GM18511 (cell line): ENCODE measurements around the gene RNF20.
"Not testable (repeated sequence)": the region's sequence is repeated elsewhere in the genome, so short reads cannot be mapped to it uniquely, and the experiment has no call there.

Experiments
- ATAC-seq: cut with Tn5 transposase; IDR thresholded peaks from one replicate; pipeline ENCODE4 v1.9.1; 2021; ENCODE audit warnings: mild to moderate bottlenecking, moderate library complexity; ENCODE audit not compliant: unreplicated experiment

The RNF20 gene

DNA sequence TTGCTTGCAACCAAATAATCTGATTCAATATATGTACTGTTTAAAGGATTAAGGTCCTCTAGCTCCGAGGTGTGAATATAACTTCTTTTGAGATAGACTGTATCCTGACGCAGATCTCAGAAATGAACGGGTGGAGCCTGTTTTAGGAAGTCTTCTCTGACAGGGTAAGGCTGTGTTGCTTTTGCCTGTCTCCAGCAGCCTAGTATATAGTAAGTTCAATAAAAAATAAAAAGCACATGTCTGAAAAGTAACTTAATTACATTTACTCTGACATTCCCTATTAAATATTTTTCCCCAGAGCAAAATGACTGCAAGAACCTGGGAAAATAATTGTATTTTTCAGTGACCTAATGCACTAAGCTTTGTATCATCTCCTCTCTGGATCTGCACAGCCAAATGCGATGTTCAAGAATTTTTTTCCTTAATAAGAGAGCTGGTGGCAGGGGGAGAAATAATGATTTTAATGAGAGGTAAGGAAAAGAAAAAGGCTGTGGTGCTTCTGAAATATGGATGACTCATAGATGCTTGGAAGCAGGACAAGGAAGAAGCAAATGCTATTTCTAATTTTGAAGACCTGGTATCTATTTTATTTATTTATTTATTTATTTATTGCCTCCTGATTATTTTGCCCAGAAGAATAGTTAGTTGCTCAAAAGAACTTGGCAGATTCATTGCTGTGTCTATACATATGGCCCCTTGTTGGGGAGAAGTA is 53.8 kb downstream of the RNF20 start:
- no peak for ATAC-seq

DNA sequence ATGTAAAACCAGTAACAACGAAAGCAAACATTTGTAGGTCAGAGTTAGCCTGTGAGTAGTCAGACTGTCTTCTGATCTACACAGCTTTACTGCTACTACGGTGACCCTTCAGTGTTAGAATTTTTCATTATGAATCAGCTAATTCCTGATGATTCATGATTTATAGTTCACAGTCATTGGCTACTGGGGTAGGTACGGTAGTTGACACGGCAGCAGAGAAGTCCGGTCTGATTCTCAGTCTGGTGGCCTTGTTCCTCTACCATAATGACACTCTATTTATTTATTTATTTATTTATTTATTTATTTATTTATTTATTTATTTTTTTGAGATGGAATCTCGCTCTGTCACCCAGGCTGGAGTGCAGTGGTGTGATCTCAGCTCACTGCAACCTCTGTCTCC is 56.4 kb downstream of the RNF20 start:
- not testable (repeated sequence) for ATAC-seq

DNA sequence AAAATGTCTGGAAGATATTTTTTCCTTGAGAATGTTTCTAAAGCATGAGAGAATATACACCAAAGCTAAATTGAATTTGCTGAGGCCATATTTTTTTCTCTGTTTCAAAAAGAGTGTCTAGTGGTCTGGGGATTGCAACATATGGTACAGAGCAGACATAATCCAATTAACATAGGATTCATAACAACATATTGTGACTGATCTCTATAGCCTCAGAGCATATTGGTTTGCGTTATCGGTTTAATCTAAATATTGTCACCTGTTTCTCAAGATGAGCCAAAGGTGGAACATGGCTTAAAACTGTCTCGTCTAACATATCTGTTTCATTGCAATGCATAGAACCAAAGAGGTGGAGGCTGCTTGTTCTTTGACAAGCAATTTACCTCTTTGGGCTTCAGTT is 57.2 kb downstream of the RNF20 start:
- ATAC-seq: no peak

DNA sequence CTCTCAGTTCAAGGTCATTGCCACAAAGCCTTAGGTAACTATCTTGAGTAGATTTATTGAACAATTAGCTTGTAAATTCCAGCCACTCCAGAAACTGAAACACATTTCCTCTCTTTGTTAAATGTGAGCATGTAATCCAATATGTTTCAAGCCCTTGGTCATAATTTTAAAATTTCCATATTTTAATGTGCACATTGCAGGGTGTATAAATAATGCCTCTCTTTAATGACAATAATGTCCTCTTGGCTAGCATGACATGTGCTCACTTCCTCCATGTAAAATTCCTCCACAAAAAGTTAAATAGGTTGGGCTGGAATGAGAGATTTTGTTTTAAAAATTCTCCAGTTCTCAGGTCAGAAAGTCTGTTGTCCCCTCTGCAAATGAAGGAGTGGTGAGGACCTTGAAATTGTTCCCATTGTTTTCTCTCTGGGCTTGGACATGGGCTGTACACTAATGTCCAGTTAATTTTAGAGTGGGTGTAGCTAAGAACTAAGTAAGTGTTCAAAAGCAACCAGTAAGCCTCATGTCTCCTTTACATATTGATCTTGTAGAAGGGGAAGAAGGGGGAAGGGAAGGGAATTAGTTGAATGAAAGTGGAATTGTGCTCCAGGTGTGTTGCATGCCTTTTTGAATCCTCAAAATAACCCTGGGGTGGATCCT is 58.3 kb downstream of the RNF20 start:
- no peak for ATAC-seq

DNA sequence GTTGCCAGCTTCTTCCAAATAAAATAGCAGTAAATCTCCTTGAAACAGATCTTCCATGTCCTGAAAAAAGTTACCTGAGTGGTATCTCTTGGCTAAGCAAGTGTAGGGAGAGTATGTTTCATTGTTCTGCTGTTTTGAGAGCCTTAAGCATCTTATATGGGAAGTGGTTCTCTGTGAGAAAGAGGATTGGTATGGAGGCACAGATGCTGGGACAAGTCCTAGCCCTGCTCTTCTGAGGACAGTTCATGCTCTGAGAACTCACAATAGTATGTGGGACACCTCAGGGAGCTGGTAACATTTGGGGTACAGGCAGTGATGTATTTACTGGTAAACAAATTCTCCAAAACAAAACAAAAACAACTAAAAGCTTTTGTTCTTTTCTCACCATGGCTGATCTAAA is 59.1 kb downstream of the RNF20 start:
- ATAC-seq: no peak

DNA sequence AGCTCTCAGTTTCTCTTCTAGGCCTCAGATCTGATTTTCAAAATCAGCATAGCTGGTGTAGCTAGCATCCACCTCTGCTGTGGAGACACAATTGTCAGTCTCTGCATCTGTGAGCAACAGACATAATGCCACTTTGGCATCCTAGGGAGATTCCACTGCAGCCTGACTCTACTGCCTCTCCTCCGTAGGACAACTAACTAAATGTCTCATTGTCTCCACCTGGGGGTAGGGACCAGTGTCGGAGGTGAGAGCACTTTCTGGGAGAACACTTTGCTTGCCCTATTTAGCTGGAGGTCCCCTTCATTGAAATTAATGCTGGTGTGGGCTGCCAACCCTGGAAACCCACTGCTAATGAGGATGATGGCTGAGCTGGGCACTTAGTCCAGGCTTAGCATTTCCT is 59.7 kb downstream of the RNF20 start:
- ATAC-seq: no peak

DNA sequence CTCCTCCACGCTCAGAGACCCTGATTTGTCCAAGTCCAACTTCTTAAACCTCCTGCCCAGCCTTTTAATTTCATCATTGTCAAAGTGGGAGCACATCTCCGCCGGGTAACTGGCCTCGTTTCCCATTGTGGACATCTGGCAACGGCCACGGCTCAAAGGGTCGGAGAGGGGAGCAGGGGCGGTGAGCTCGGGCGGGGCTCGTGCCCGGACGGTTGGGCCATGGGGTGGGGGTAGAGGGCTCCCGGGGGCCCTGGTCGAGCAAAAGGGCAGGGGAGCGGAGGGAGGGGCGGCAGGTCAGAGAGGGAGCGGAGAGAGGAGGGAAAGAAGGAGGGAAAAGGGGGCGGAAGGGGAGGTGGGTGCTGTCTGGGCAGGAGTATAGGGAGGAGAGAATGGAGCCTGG is 61.1 kb downstream of the RNF20 start, which contains the start of gene PPP3R2:
PPP3R2 (minus strand) TSS at position 174 of the 400 bp plus-strand sequence; CDS start at position 126, 48 bp downstream.
- ATAC-seq: no peak

DNA sequence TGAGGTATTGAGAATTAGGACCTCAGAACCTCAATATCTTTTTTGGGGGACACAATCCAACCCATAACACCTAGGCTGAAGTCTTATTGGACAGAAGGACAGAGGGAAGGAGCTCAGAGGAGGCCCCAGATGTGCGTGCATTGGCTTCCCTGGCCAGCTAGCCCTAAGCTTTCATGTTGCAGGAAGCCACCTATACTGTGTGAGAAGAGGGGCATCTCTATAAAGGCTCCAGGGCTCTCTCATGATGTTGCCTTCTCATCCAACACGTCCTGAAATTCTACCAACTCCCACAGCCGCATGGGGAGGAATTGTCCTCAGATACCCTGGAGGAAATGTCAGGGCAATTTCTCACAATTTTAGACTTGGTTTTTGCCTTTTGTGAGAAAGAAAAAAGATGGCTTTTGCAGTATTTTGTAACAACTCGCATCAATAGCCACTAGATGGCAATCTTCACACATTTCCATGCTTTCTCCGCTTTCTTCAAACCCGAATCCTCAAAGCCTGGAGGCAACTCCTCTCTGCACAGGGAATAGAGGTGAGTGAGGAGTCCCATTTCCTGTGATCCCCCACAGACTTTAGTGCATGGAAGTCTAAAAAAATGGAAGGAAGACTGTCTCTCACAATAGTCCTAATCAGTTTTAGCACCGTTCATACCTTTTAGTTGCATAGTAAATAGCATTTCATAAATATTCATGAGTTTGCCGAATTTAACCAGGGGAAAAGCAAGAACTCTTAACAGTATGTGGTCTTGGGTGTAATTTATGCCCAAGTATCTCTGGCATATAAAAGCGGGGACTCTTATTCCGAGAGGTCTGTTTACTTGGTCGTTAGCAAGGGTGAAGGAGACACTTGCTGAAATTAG is 68.5 kb downstream of the RNF20 start:
- peak; percentile 82 for ATAC-seq

DNA sequence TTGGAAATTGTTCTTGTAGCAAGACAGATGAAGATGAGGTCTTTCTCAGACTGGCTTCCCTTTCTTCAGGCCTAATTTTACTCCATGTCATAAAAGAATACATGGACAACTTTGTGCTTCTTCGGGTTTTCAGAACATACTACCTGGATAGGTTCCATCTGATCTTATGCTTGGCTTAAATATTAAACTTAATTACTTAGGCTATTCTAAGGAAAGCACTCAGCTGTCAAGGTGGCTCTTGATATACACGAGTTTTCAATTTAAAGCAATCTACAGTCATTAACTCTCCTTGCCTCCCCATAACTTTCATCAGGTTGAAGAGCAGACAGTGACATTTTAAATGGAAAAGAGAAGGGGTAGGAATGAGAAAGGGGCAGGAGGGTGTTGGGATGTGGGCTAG is 70.6 kb downstream of the RNF20 start:
- no peak for ATAC-seq

DNA sequence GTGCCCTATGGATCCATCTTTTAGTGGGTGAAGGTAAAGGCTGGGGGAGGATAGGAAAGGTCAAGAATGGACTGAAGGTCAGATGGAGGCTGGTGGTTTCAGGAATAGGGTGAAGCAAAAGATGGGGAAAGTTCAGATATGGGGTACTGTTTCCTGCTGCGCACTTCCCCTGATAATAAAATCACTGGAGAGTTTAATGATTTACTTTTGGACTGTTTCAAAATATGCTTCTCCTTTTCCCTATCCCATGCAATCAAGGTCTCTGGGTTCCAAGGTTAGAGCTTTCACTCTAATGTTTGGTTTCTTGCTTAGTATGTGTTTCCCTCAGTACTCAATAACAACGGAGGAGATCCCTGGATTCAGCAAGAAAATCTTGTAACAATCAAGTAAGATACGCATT is 71.9 kb downstream of the RNF20 start:
- no peak for ATAC-seq
